HEK293 (cell line): ENCODE measurements around the gene RTCA.

Source experiments
- CTCF ChIA-PET: fragments of 350-600 bp; formaldehyde crosslinking; extraction: SDS; loops from one replicate; lab custom pipeline; 2021; ENCODE audit warnings: antibody characterized with exemption; lab: Yijun Ruan, JAX
- POLR2A ChIA-PET: fragments of 300-600 bp; formaldehyde crosslinking; extraction: SDS; loops from one replicate; lab custom pipeline; 2020; ENCODE audit warnings: antibody characterized with exemption, inconsistent platforms; lab: Yijun Ruan, JAX
- H3K27ac ChIP-seq: fragments of 200-500 bp; sonication (Bioruptor generic); 2 replicates; pipeline ENCODE4 v1.5.1; 2014; ENCODE audit warnings: low read depth, low read length, control low read depth, inconsistent platforms; ENCODE audit errors: extremely low read depth
- H3K36me3 ChIP-seq, 2 experiments: fragments of 200-500 bp in 1 of 2; sonication (Bioruptor generic) in 1 of 2; 1 replicate in 1 of 2; 2 replicates in 1 of 2; pipeline ENCODE4 v1.5.1; 2014 to 2017; ENCODE audit warnings: inconsistent platforms in 2 of 2, low read length in 2 of 2; ENCODE audit not compliant: control insufficient read depth in 2 of 2, insufficient read depth in 1 of 2
- H3K4me1 ChIP-seq: fragments of 200-500 bp; sonication (Bioruptor generic); 2 replicates; pipeline ENCODE4 v1.5.1; 2014; ENCODE audit warnings: mild to moderate bottlenecking, low read length, inconsistent platforms; ENCODE audit not compliant: control insufficient read depth, insufficient read depth
- H3K4me3 ChIP-seq: 2 replicates; pipeline ENCODE4 v1.5.1; 2011; ENCODE audit warnings: low read depth, mild to moderate bottlenecking, control low read depth, low read length, moderate library complexity
- H3K9me3 ChIP-seq: fragments of 200-500 bp; sonication (Bioruptor generic); 2 replicates; pipeline ENCODE4 v1.5.1; 2014; ENCODE audit warnings: low read depth, low read length, inconsistent platforms; ENCODE audit not compliant: control insufficient read depth, insufficient read depth
- BCL11B ChIP-seq: fragments of 450-650 bp; formaldehyde crosslinking; IDR thresholded peaks from 2 replicates; pipeline ENCODE4 v1.5.1; 2016; ENCODE audit warnings: low read depth, missing biosample characterization, missing genetic modification characterization
- GLIS1 ChIP-seq: fragments of 450-650 bp; formaldehyde crosslinking; IDR thresholded peaks from 2 replicates; pipeline ENCODE4 v1.5.1; 2016; ENCODE audit warnings: missing biosample characterization, missing genetic modification characterization
- MYNN ChIP-seq: fragments of 450-650 bp; formaldehyde crosslinking; IDR thresholded peaks from 2 replicates; pipeline ENCODE4 v1.5.1; 2016; ENCODE audit warnings: missing biosample characterization, missing genetic modification characterization, borderline replicate concordance
- SP7 ChIP-seq: fragments of 450-650 bp; formaldehyde crosslinking; IDR thresholded peaks from 2 replicates; pipeline ENCODE4 v1.5.1; 2016; ENCODE audit warnings: missing biosample characterization, missing genetic modification characterization
- ZNF121 ChIP-seq: fragments of 450-650 bp; formaldehyde crosslinking; IDR thresholded peaks from 2 replicates; pipeline ENCODE4 v1.5.1; 2016; ENCODE audit warnings: missing biosample characterization, missing genetic modification characterization
- ZNF266 ChIP-seq: fragments of 450-650 bp; formaldehyde crosslinking; IDR thresholded peaks from 2 replicates; pipeline ENCODE4 v1.5.1; 2016; ENCODE audit warnings: missing biosample characterization, missing genetic modification characterization, low read depth
- ZNF274 ChIP-seq, 2 experiments: fragments of 200-500 bp in 1 of 2; fragments of 450-650 bp in 1 of 2; sonication (Bioruptor generic) in 1 of 2; formaldehyde crosslinking in 1 of 2; IDR thresholded peaks; 2 replicates each; pipeline versions ENCODE4 v1.5.1 to v1.6.1; 2014 to 2016; ENCODE audit warnings: borderline replicate concordance in 1 of 2, inconsistent platforms in 1 of 2, low read length in 1 of 2, missing biosample characterization in 1 of 2, missing genetic modification characterization in 1 of 2
- ZNF292 ChIP-seq: fragments of 450-650 bp; formaldehyde crosslinking; IDR thresholded peaks from 2 replicates; pipeline ENCODE4 v1.5.1; 2016; ENCODE audit warnings: low read depth, missing biosample characterization, missing genetic modification characterization, borderline replicate concordance
- ZNF394 ChIP-seq: fragments of 450-650 bp; formaldehyde crosslinking; IDR thresholded peaks from 2 replicates; pipeline ENCODE4 v1.5.1; 2016; ENCODE audit warnings: missing biosample characterization, missing genetic modification characterization, mild to moderate bottlenecking, moderate library complexity, borderline replicate concordance
- ZNF404 ChIP-seq: fragments of 450-650 bp; formaldehyde crosslinking; IDR thresholded peaks from 2 replicates; pipeline ENCODE4 v1.5.1; 2017; ENCODE audit warnings: missing biosample characterization, missing genetic modification characterization
- ZNF514 ChIP-seq: fragments of 450-650 bp; formaldehyde crosslinking; IDR thresholded peaks from 2 replicates; pipeline ENCODE4 v1.5.1; 2016; ENCODE audit warnings: missing biosample characterization, missing genetic modification characterization
- ZNF610 ChIP-seq: fragments of 450-650 bp; formaldehyde crosslinking; IDR thresholded peaks from 2 replicates; pipeline ENCODE4 v1.5.1; 2016; ENCODE audit warnings: missing biosample characterization, missing genetic modification characterization, borderline replicate concordance
- TF ChIP-seq, protein P1 (sequence below): fragments of 450-650 bp; formaldehyde crosslinking; IDR thresholded peaks from 2 replicates; pipeline ENCODE4 v1.5.1; 2016; ENCODE audit warnings: missing biosample characterization, missing genetic modification characterization
- TF ChIP-seq, protein P2 (sequence below): fragments of 450-650 bp; formaldehyde crosslinking; IDR thresholded peaks from 2 replicates; pipeline ENCODE4 v1.5.1; 2016; ENCODE audit warnings: missing biosample characterization, missing genetic modification characterization
- TF ChIP-seq, protein P3 (sequence below): fragments of 450-650 bp; formaldehyde crosslinking; IDR thresholded peaks from 2 replicates; pipeline ENCODE4 v1.5.1; 2016; ENCODE audit warnings: missing biosample characterization, missing genetic modification characterization
- TF ChIP-seq, protein P4 (sequence below): fragments of 450-650 bp; formaldehyde crosslinking; IDR thresholded peaks from 2 replicates; pipeline ENCODE4 v1.5.1; 2016; ENCODE audit warnings: missing biosample characterization, missing genetic modification characterization
- TF ChIP-seq, protein P5 (sequence below): fragments of 450-650 bp; formaldehyde crosslinking; conservative IDR thresholded peaks from 2 replicates; pipeline ENCODE4 v1.5.1; 2016; ENCODE audit warnings: low read depth, missing biosample characterization, missing genetic modification characterization

Gene RTCA

DNA sequence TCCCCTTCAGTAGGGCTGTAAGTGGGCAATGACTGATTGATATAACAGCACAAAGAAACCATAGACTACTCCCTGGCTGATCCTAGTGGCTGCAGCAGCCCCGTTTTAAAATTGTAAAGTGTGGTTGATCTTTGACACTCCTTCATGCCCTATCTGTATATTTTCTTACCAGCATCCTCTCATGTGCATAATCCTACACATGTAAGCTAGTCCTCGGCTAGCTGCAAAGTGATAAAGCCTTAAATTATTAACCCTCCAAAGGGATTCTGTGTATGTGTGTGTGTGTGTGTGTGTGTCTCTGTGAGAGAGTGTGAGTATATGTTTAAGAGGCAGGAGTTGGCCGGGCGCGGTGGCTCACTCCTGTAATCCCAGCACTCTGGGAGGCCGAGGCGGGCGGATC, 55.5 kb downstream of the RTCA start (continued):
- TF ChIP-seq ZNF404 (no peak), ZNF394 (tag by site-specific recombination) (no peak)

DNA sequence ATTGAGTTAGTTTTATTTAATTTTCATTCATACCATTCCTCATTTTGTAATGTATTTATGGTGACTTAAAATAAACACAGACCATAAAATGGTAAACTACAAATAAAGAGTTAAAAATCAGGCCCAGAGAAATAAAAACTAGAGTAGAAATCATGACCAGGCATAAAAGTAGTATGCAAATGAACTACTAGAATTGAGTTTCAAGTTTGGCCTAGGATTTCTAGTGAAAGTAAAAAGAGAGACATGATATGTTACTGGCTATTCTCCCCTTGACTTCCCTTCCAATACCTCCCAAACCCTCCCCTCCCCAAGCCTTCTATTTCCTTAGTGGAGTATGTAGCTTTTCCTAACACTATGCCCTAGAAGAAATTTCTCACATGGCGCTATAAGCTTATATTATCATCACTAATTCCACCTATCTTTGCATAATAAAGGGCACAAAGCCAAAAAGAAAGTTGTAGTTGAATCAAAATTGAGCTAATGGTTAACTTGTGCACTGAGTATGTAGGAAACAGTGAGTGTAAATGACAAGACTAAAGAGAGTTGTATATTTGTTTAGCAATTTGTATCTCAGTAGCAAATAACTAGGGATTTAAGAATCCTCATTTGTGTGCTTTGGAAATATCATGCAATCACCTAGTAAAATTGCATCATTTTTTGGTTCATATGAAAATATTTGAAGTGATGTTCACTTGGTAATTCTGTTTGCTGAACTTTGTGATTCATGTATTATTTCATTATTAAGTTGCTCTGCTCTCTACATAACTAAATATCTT, 56.6 kb downstream of the RTCA start:
- ChIA-PET POLR2A (no interaction called here), CTCF (interaction anchor here (0.6 to 0.9 kb wide), 2 partner anchors 134 to 136 kb away, joined by 3 to 5 read pairs; no protein-coding TSS in a partner anchor)
- no peak overlapping the region for H3K27ac ChIP-seq
- TF ChIP-seq ZNF274 (IDR thresholded peaks at IDR 0.05; ENCODE audit: low read length) (no peak), ZNF274 (tag by site-specific recombination; IDR thresholded peaks at IDR 0.05; ENCODE audit: borderline replicate concordance) (no peak), ZNF514 (tag by site-specific recombination) (no peak), ZNF266 (tag by site-specific recombination) (no peak), ZNF292 (no peak), GLIS1 (tag by site-specific recombination) (no peak), ZNF121 (tag by site-specific recombination) (no peak), BCL11B (no peak), ZNF610 (tag by site-specific recombination) (no peak), ZNF404 (0 out of 2 replicates have a peak, but pooled peaks have one; percentile 43), MYNN (tag by site-specific recombination) (no peak), SP7 (no peak)
- TF ChIP-seq, protein P1, sequence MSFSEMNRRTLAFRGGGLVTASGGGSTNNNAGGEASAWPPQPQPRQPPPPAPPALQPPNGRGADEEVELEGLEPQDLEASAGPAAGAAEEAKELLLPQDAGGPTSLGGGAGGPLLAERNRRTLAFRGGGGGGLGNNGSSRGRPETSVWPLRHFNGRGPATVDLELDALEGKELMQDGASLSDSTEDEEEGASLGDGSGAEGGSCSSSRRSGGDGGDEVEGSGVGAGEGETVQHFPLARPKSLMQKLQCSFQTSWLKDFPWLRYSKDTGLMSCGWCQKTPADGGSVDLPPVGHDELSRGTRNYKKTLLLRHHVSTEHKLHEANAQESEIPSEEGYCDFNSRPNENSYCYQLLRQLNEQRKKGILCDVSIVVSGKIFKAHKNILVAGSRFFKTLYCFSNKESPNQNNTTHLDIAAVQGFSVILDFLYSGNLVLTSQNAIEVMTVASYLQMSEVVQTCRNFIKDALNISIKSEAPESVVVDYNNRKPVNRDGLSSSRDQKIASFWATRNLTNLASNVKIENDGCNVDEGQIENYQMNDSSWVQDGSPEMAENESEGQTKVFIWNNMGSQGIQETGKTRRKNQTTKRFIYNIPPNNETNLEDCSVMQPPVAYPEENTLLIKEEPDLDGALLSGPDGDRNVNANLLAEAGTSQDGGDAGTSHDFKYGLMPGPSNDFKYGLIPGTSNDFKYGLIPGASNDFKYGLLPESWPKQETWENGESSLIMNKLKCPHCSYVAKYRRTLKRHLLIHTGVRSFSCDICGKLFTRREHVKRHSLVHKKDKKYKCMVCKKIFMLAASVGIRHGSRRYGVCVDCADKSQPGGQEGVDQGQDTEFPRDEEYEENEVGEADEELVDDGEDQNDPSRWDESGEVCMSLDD (tag by site-specific recombination), result no peak
- TF ChIP-seq, protein P2, sequence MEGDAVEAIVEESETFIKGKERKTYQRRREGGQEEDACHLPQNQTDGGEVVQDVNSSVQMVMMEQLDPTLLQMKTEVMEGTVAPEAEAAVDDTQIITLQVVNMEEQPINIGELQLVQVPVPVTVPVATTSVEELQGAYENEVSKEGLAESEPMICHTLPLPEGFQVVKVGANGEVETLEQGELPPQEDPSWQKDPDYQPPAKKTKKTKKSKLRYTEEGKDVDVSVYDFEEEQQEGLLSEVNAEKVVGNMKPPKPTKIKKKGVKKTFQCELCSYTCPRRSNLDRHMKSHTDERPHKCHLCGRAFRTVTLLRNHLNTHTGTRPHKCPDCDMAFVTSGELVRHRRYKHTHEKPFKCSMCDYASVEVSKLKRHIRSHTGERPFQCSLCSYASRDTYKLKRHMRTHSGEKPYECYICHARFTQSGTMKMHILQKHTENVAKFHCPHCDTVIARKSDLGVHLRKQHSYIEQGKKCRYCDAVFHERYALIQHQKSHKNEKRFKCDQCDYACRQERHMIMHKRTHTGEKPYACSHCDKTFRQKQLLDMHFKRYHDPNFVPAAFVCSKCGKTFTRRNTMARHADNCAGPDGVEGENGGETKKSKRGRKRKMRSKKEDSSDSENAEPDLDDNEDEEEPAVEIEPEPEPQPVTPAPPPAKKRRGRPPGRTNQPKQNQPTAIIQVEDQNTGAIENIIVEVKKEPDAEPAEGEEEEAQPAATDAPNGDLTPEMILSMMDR (tag by site-specific recombination), result no peak
- TF ChIP-seq, protein P3, sequence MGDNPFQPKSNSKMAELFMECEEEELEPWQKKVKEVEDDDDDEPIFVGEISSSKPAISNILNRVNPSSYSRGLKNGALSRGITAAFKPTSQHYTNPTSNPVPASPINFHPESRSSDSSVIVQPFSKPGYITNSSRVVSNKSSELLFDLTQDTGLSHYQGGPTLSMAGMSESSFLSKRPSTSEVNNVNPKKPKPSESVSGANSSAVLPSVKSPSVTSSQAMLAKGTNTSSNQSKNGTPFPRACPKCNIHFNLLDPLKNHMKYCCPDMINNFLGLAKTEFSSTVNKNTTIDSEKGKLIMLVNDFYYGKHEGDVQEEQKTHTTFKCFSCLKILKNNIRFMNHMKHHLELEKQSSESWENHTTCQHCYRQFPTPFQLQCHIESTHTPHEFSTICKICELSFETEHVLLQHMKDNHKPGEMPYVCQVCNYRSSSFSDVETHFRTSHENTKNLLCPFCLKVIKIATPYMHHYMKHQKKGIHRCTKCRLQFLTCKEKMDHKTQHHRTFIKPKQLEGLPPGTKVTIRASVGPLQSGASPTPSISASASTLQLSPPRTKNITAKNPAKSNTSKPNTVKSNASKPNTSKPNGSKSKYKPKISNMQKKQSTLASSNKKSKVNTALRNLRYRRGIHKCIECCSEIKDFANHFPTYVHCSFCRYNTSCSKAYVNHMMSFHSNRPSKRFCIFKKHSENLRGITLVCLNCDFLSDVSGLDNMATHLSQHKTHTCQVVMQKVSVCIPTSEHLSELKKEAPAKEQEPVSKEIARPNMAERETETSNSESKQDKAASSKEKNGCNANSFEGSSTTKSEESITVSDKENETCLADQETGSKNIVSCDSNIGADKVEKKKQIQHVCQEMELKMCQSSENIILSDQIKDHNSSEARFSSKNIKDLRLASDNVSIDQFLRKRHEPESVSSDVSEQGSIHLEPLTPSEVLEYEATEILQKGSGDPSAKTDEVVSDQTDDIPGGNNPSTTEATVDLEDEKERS, result no peak
- TF ChIP-seq, protein P4, sequence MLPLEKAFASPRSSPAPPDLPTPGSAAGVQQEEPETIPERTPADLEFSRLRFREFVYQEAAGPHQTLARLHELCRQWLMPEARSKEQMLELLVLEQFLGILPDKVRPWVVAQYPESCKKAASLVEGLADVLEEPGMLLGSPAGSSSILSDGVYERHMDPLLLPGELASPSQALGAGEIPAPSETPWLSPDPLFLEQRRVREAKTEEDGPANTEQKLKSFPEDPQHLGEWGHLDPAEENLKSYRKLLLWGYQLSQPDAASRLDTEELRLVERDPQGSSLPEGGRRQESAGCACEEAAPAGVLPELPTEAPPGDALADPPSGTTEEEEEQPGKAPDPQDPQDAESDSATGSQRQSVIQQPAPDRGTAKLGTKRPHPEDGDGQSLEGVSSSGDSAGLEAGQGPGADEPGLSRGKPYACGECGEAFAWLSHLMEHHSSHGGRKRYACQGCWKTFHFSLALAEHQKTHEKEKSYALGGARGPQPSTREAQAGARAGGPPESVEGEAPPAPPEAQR (tag by site-specific recombination), result 0 out of 2 replicates have a peak, but pooled peaks have one; percentile 10
- TF ChIP-seq, protein P5, sequence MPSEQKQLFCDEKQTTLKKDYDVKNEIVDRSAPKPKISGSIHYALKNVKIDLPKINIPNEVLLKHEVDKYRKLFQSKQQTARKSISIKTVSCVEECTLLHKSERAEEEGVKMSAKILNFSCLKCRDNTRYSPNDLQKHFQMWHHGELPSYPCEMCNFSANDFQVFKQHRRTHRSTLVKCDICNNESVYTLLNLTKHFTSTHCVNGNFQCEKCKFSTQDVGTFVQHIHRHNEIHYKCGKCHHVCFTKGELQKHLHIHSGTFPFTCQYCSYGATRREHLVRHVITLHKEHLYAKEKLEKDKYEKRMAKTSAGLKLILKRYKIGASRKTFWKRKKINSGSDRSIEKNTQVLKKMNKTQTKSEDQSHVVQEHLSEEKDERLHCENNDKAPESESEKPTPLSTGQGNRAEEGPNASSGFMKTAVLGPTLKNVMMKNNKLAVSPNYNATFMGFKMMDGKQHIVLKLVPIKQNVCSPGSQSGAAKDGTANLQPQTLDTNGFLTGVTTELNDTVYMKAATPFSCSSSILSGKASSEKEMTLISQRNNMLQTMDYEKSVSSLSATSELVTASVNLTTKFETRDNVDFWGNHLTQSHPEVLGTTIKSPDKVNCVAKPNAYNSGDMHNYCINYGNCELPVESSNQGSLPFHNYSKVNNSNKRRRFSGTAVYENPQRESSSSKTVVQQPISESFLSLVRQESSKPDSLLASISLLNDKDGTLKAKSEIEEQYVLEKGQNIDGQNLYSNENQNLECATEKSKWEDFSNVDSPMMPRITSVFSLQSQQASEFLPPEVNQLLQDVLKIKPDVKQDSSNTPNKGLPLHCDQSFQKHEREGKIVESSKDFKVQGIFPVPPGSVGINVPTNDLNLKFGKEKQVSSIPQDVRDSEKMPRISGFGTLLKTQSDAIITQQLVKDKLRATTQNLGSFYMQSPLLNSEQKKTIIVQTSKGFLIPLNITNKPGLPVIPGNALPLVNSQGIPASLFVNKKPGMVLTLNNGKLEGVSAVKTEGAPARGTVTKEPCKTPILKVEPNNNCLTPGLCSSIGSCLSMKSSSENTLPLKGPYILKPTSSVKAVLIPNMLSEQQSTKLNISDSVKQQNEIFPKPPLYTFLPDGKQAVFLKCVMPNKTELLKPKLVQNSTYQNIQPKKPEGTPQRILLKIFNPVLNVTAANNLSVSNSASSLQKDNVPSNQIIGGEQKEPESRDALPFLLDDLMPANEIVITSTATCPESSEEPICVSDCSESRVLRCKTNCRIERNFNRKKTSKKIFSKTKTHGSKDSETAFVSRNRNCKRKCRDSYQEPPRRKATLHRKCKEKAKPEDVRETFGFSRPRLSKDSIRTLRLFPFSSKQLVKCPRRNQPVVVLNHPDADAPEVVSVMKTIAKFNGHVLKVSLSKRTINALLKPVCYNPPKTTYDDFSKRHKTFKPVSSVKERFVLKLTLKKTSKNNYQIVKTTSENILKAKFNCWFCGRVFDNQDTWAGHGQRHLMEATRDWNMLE (tag by site-specific recombination), result peak; percentile 46; the same call in 1 of the 2 replicates

More for the DNA sequence above, 56.6 kb downstream of the RTCA start:
- peaks cover 4% of the 10 kb centered on the region; the same call in 1 of the 2 replicates for H3K4me1 ChIP-seq
- no peak overlapping the region for H3K4me3 ChIP-seq
- no peaks in the 10 kb centered on the region for H3K36me3 ChIP-seq
- no peaks in the 10 kb centered on the region for H3K9me3 ChIP-seq
